OCI-LY1 (cell line): ENCODE data around the gene RASSF8.

Source experiments
- H2AFZ ChIP-seq: fragments of 200-600 bp; sonication (generic), shearing (Covaris generic); 2 replicates; pipeline ENCODE4 v1.6.0; 2014; ENCODE audit warnings: antibody characterized with exemption, mild to moderate bottlenecking, low read length
- H3F3A ChIP-seq: fragments of 200-600 bp; sonication (generic), shearing (Covaris generic); 2 replicates; pipeline ENCODE4 v1.6.0; 2014; ENCODE audit warnings: mild to moderate bottlenecking, antibody characterized with exemption, low read length, moderate library complexity; ENCODE audit not compliant: insufficient read depth
- H3K27ac ChIP-seq: fragments of 200-600 bp; sonication (generic); 2 replicates; pipeline ENCODE4 v1.5.1; 2014; ENCODE audit warnings: low read length, mixed run types, mild to moderate bottlenecking, low read depth; ENCODE audit not compliant: poor library complexity, severe bottlenecking
- H3K27me3 ChIP-seq: fragments of 200-600 bp; sonication (generic); 2 replicates; pipeline ENCODE4 v1.6.0; 2014; ENCODE audit warnings: antibody characterized with exemption, mild to moderate bottlenecking, low read length, moderate library complexity; ENCODE audit not compliant: insufficient read depth
- H3K36me3 ChIP-seq: fragments of 200-600 bp; sonication (generic); 2 replicates; pipeline ENCODE4 v1.6.1; 2014; ENCODE audit warnings: mild to moderate bottlenecking, antibody characterized with exemption, low read length, moderate library complexity, mixed read lengths; ENCODE audit not compliant: insufficient read depth
- H3K4me1 ChIP-seq: fragments of 200-600 bp; sonication (generic); 2 replicates; pipeline ENCODE4 v1.5.1; 2014; ENCODE audit warnings: mild to moderate bottlenecking, low read length, moderate library complexity; ENCODE audit not compliant: insufficient read depth, severe bottlenecking
- H3K4me2 ChIP-seq: fragments of 200-600 bp; sonication (generic), shearing (Covaris generic); 2 replicates; pipeline ENCODE4 v1.6.1; 2014; ENCODE audit warnings: low read length
- H3K4me3 ChIP-seq: fragments of 200-600 bp; sonication (generic); 2 replicates; pipeline ENCODE4 v1.5.1; 2014; ENCODE audit warnings: low read length, low read depth, mild to moderate bottlenecking, mixed read lengths; ENCODE audit not compliant: poor library complexity, severe bottlenecking
- H3K79me2 ChIP-seq: fragments of 200-600 bp; shearing (Covaris generic); 2 replicates; pipeline ENCODE4 v1.6.1; 2016; ENCODE audit warnings: mixed run types, low read length, mixed read lengths; ENCODE audit not compliant: insufficient read depth
- H3K9ac ChIP-seq: fragments of 200-600 bp; sonication (generic), shearing (Covaris generic); 2 replicates; pipeline ENCODE4 v1.6.1; 2014; ENCODE audit warnings: mild to moderate bottlenecking, low read length, mixed read lengths
- H3K9me2 ChIP-seq: fragments of 200-600 bp; sonication (generic), shearing (Covaris generic); 2 replicates; pipeline ENCODE4 v1.6.1; 2014; ENCODE audit warnings: low read depth, mild to moderate bottlenecking, low read length, mixed read lengths
- H3K9me3 ChIP-seq: fragments of 200-600 bp; shearing (Covaris generic); 2 replicates; pipeline ENCODE4 v1.6.1; 2014; ENCODE audit warnings: low read length, mixed read lengths
- H4K20me1 ChIP-seq: fragments of 200-600 bp; sonication (generic), shearing (Covaris generic); 2 replicates; pipeline ENCODE4 v1.6.0; 2016; ENCODE audit warnings: mild to moderate bottlenecking, low read length; ENCODE audit not compliant: insufficient read depth
- CTCF ChIP-seq: fragments of 200-600 bp; sonication (generic), shearing (Covaris generic); IDR thresholded peaks from 2 replicates; pipeline ENCODE4 v1.5.1; 2017; ENCODE audit warnings: mild to moderate bottlenecking, antibody characterized with exemption, low read length, moderate library complexity, mixed read lengths
- EZH2 ChIP-seq: fragments of 200-600 bp; sonication (generic), shearing (Covaris generic); IDR thresholded peaks from 2 replicates; pipeline ENCODE4 v1.8.0; 2017; ENCODE audit warnings: borderline replicate concordance, mixed run types, mild to moderate bottlenecking, antibody characterized with exemption, low read length, moderate library complexity, mixed read lengths

Gene RASSF8

GRCh38 chr12:25992026-25992782 is 33.7 kb downstream of the RASSF8 start:
- Histone ChIP-seq H3K79me2 (no peaks in the 10 kb centered on the region), H3K9me3 (no peaks in the 10 kb centered on the region), H3K9ac (no peak overlapping the region), H3K4me3 (no peak overlapping the region), H2AFZ (no peak overlapping the region), H3K4me1 (no peaks in the 10 kb centered on the region), H3K4me2 (no peak overlapping the region), H3F3A (no peaks in the 10 kb centered on the region), H4K20me1 (no peaks in the 10 kb centered on the region), H3K36me3 (no peaks in the 10 kb centered on the region), H3K27ac (no peak overlapping the region), H3K9me2 (no peaks in the 10 kb centered on the region), H3K27me3 (no peaks in the 10 kb centered on the region)
- TF ChIP-seq CTCF, result no peak
- no peak for TF ChIP-seq EZH2

- Histone ChIP-seq H3K4me1 (no peaks in the 10 kb centered on the region), H3F3A (no peaks in the 10 kb centered on the region), H3K4me3 (no peak overlapping the region), H4K20me1 (no peaks in the 10 kb centered on the region), H3K9me2 (no peaks in the 10 kb centered on the region), H3K9me3 (no peaks in the 10 kb centered on the region), H3K27ac (no peak overlapping the region), H3K79me2 (no peaks in the 10 kb centered on the region), H3K9ac (no peak overlapping the region), H3K27me3 (no peaks in the 10 kb centered on the region), H3K36me3 (no peaks in the 10 kb centered on the region), H3K4me2 (no peak overlapping the region), H2AFZ (no peak overlapping the region)
- TF ChIP-seq EZH2, result no peak
These were observed 35.6 kb downstream of the RASSF8 start for GRCh38 chr12:25993901-25994651.

GRCh38 chr12:25994901-25995625 is 36.6 kb downstream of the RASSF8 start:
- Histone ChIP-seq H3K36me3 (no peaks in the 10 kb centered on the region), H3K4me3 (no peak overlapping the region), H3K9me2 (no peaks in the 10 kb centered on the region), H3K9ac (no peak overlapping the region), H2AFZ (no peak overlapping the region), H3K4me1 (no peaks in the 10 kb centered on the region), H4K20me1 (no peaks in the 10 kb centered on the region), H3K4me2 (no peak overlapping the region), H3F3A (no peaks in the 10 kb centered on the region), H3K27ac (no peak overlapping the region), H3K79me2 (no peaks in the 10 kb centered on the region), H3K9me3 (no peaks in the 10 kb centered on the region), H3K27me3 (no peaks in the 10 kb centered on the region)
- TF ChIP-seq EZH2 (no peak), CTCF (no peak)
